Fibroblast of lung (primary cell): Measurements from ENCODE around the gene MAP3K1.

ENCODE experiments used
- CTCF ChIP-seq, 2 donors: IDR thresholded peaks in 1 of 2; conservative IDR thresholded peaks in 1 of 2; 1 replicate in 1 of 2; 2 replicates in 1 of 2; pipeline ENCODE4 v1.5.1; 2011 to 2012; ENCODE audit warnings: low read length in 2 of 2, control low read depth in 1 of 2, inconsistent platforms in 1 of 2, low read depth in 1 of 2, mild to moderate bottlenecking in 1 of 2
- EZH2 ChIP-seq: IDR thresholded peaks from 2 replicates; pipeline ENCODE4 v1.5.1; 2012; ENCODE audit warnings: low read length, control low read depth, mild to moderate bottlenecking; ENCODE audit errors: missing control alignments

- no peak for TF ChIP-seq CTCF (conservative IDR thresholded peaks at IDR 0.05 in 1 of 2, IDR thresholded peaks at IDR 0.05 in 1 of 2; ENCODE audit: low read depth in 1 of 2, low read length in 2 of 2)
- no peak for TF ChIP-seq EZH2
Measured at GRCh38 chr5:56802205-56802604, 13.1 kb upstream of the MAP3K1 start.
